Neural cell (in vitro differentiated cells): ENCODE data around the gene DDX39B. TPM values are rescaled to one million over a fixed set of nuclear protein-coding genes. Genes with fewer than 3 reads are reported as not detected.

ENCODE experiments used
- H2AFZ ChIP-seq: fragments of 200-600, 300-800 bp; sonication (generic), shearing (Covaris generic); 2 replicates; pipeline ENCODE4 v1.6.0; 2014; ENCODE audit warnings: low read depth, mild to moderate bottlenecking, antibody characterized with exemption, low read length, moderate library complexity
- H3F3A ChIP-seq: fragments of 200-600 bp; shearing (Covaris generic); 2 replicates; pipeline ENCODE4 v1.6.1; 2016; ENCODE audit warnings: mild to moderate bottlenecking, moderate library complexity, mixed read lengths, antibody characterized with exemption, low read length; ENCODE audit not compliant: insufficient read depth, poor library complexity, severe bottlenecking
- H3K27ac ChIP-seq: fragments of 200-600, 300-800 bp; sonication (generic), shearing (Covaris generic); 2 replicates; pipeline ENCODE4 v1.5.1; 2014; ENCODE audit warnings: mild to moderate bottlenecking, low read length, moderate library complexity
- H3K27me3 ChIP-seq: fragments of 300-800, 200-600 bp; sonication (generic), shearing (Covaris generic); 2 replicates; pipeline ENCODE4 v1.6.0; 2014; ENCODE audit warnings: mild to moderate bottlenecking, low read depth, low read length, moderate library complexity; ENCODE audit not compliant: insufficient read depth
- H3K36me3 ChIP-seq: fragments of 300-800, 200-600 bp; sonication (generic), shearing (Covaris generic); 2 replicates; pipeline ENCODE4 v1.5.1; 2014; ENCODE audit warnings: mild to moderate bottlenecking, antibody characterized with exemption, low read length, moderate library complexity; ENCODE audit not compliant: insufficient read depth
- H3K4me2 ChIP-seq: fragments of 300-800, 200-600 bp; sonication (generic), shearing (Covaris generic); 2 replicates; pipeline ENCODE4 v1.6.0; 2014; ENCODE audit warnings: mild to moderate bottlenecking, low read length
- H3K4me3 ChIP-seq: fragments of 300-800, 200-600 bp; sonication (generic), shearing (Covaris generic); 2 replicates; pipeline ENCODE4 v1.5.1; 2014; ENCODE audit warnings: mild to moderate bottlenecking, low read length, moderate library complexity
- H3K79me2 ChIP-seq: fragments of 200-600 bp; shearing (Covaris generic); replicated peaks from 2 replicates; pipeline ENCODE4 v1.6.0; 2014; ENCODE audit warnings: mild to moderate bottlenecking, low read length, moderate library complexity; ENCODE audit not compliant: insufficient read depth
- H3K9ac ChIP-seq: fragments of 300-800, 200-600 bp; sonication (generic), shearing (Covaris generic); 2 replicates; pipeline ENCODE4 v1.6.1; 2016; ENCODE audit warnings: mild to moderate bottlenecking, low read length, mixed read lengths
- H3K9me2 ChIP-seq: fragments of 200-600 bp; shearing (Covaris generic); 2 replicates; pipeline ENCODE4 v1.6.1; 2016; ENCODE audit warnings: mild to moderate bottlenecking, low read length, mixed read lengths; ENCODE audit not compliant: insufficient read depth
- H3K9me3 ChIP-seq: fragments of 200-600, 300-800 bp; sonication (generic), shearing (Covaris generic); 2 replicates; pipeline ENCODE4 v1.6.1; 2016; ENCODE audit warnings: mild to moderate bottlenecking, mixed run types, low read length, moderate library complexity, mixed read lengths
- H4K20me1 ChIP-seq: fragments of 200-600 bp; shearing (Covaris generic); 2 replicates; pipeline ENCODE4 v1.6.1; 2016; ENCODE audit warnings: mild to moderate bottlenecking, mixed run types; ENCODE audit not compliant: insufficient read depth
- EP300 ChIP-seq: fragments of 450-650 bp; conservative IDR thresholded peaks from 2 replicates; pipeline ENCODE4 v1.6.1; 2014; ENCODE audit warnings: antibody characterized with exemption, mild to moderate bottlenecking, moderate library complexity; ENCODE audit not compliant: poor library complexity, severe bottlenecking
- EZH2 ChIP-seq: fragments of 200-600, 300-800 bp; shearing (Covaris generic), sonication (generic); IDR thresholded peaks from 2 replicates; pipeline ENCODE4 v1.6.1; 2014; ENCODE audit warnings: antibody characterized with exemption, low read length, borderline replicate concordance, mild to moderate bottlenecking; ENCODE audit not compliant: insufficient read depth, poor library complexity, severe bottlenecking
- MXI1 ChIP-seq: fragments of 450-650 bp; conservative IDR thresholded peaks from 2 replicates; pipeline ENCODE4 v1.6.1; 2014; ENCODE audit warnings: antibody characterized with exemption, mild to moderate bottlenecking; ENCODE audit not compliant: poor library complexity, severe bottlenecking
- POLR2AphosphoS5 ChIP-seq: IDR thresholded peaks from 2 replicates; pipeline ENCODE4 v1.6.1; 2012
- RAD21 ChIP-seq: fragments of 450-650 bp; conservative IDR thresholded peaks from 2 replicates; pipeline ENCODE4 v1.6.1; 2014; ENCODE audit warnings: antibody characterized with exemption, mild to moderate bottlenecking, moderate library complexity
- SMC3 ChIP-seq: fragments of 450-650 bp; conservative IDR thresholded peaks from 2 replicates; pipeline ENCODE4 v1.6.1; 2014; ENCODE audit warnings: antibody characterized with exemption, mild to moderate bottlenecking, moderate library complexity; ENCODE audit not compliant: poor library complexity
- TAF1 ChIP-seq: IDR thresholded peaks from 2 replicates; pipeline ENCODE4 v1.6.1; 2012; ENCODE audit warnings: low read depth
- polyA plus RNA-seq: library from polyadenylated mRNA; depleted of rRNA; stranded (reverse); fragments of >200 nt; gene quantifications from 2 replicates; pipeline ENCODE4 v1.2.3, GENCODE V29; 2014
- TF ChIP-seq, protein P1 (sequence below): fragments of 450-650 bp; IDR thresholded peaks from 2 replicates; pipeline ENCODE4 v1.5.1; 2014; ENCODE audit warnings: antibody characterized with exemption, mild to moderate bottlenecking, moderate library complexity; ENCODE audit not compliant: poor library complexity, severe bottlenecking
- TF ChIP-seq, protein P2 (sequence below): IDR thresholded peaks from 2 replicates; pipeline ENCODE4 v1.6.1; 2012; ENCODE audit warnings: borderline replicate concordance

DDX39B gene
- polyA plus RNA-seq, 1 donor from 2014 or later: 313 TPM

DNA sequence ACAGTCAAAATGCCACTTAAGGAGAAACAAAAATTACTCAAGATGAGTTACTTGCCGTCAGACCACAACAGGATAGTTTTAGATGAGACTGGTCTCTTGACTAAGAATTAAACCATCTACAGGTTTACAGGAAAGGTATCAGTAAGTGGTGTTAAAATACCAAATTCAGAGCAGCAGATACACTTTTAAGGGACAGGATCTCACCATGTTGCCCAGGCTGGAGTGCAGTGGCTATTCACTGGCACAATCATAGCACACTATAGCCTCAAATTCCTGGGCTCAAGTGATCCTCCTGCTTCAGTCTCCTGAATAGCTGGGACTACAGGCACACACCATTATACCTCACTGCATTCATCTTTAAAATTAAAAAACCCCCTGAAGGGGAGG is 8.4 kb downstream of the DDX39B start:
- no peak overlapping the region for H3K4me2 ChIP-seq
- no peaks in the 10 kb centered on the region for H3K9me3 ChIP-seq
- H3K9me2 ChIP-seq: no peaks in the 10 kb centered on the region
- H4K20me1 ChIP-seq: peaks cover 28% of the 10 kb centered on the region
- TF ChIP-seq EP300: no peak
- TF ChIP-seq, protein P1, sequence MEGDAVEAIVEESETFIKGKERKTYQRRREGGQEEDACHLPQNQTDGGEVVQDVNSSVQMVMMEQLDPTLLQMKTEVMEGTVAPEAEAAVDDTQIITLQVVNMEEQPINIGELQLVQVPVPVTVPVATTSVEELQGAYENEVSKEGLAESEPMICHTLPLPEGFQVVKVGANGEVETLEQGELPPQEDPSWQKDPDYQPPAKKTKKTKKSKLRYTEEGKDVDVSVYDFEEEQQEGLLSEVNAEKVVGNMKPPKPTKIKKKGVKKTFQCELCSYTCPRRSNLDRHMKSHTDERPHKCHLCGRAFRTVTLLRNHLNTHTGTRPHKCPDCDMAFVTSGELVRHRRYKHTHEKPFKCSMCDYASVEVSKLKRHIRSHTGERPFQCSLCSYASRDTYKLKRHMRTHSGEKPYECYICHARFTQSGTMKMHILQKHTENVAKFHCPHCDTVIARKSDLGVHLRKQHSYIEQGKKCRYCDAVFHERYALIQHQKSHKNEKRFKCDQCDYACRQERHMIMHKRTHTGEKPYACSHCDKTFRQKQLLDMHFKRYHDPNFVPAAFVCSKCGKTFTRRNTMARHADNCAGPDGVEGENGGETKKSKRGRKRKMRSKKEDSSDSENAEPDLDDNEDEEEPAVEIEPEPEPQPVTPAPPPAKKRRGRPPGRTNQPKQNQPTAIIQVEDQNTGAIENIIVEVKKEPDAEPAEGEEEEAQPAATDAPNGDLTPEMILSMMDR: no peak
- TF ChIP-seq POLR2AphosphoS5: no peak
- TF ChIP-seq TAF1: no peak
- TF ChIP-seq, protein P2, sequence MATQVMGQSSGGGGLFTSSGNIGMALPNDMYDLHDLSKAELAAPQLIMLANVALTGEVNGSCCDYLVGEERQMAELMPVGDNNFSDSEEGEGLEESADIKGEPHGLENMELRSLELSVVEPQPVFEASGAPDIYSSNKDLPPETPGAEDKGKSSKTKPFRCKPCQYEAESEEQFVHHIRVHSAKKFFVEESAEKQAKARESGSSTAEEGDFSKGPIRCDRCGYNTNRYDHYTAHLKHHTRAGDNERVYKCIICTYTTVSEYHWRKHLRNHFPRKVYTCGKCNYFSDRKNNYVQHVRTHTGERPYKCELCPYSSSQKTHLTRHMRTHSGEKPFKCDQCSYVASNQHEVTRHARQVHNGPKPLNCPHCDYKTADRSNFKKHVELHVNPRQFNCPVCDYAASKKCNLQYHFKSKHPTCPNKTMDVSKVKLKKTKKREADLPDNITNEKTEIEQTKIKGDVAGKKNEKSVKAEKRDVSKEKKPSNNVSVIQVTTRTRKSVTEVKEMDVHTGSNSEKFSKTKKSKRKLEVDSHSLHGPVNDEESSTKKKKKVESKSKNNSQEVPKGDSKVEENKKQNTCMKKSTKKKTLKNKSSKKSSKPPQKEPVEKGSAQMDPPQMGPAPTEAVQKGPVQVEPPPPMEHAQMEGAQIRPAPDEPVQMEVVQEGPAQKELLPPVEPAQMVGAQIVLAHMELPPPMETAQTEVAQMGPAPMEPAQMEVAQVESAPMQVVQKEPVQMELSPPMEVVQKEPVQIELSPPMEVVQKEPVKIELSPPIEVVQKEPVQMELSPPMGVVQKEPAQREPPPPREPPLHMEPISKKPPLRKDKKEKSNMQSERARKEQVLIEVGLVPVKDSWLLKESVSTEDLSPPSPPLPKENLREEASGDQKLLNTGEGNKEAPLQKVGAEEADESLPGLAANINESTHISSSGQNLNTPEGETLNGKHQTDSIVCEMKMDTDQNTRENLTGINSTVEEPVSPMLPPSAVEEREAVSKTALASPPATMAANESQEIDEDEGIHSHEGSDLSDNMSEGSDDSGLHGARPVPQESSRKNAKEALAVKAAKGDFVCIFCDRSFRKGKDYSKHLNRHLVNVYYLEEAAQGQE: no peak
- no peak for TF ChIP-seq SMC3
- TF ChIP-seq MXI1: no peak
- no peak for TF ChIP-seq EZH2
- no peak for TF ChIP-seq RAD21
- H3K36me3 ChIP-seq: no peaks in the 10 kb centered on the region
- no peak overlapping the region for H3K27ac ChIP-seq
- no peak overlapping the region for H3K9ac ChIP-seq
- no peak overlapping the region for H3K4me3 ChIP-seq
- H3F3A ChIP-seq: peaks cover 2% of the 10 kb centered on the region
- peaks cover 25% of the 10 kb centered on the region for H3K79me2 ChIP-seq
- H3K27me3 ChIP-seq: no peaks in the 10 kb centered on the region
- no peak overlapping the region for H2AFZ ChIP-seq

DNA sequence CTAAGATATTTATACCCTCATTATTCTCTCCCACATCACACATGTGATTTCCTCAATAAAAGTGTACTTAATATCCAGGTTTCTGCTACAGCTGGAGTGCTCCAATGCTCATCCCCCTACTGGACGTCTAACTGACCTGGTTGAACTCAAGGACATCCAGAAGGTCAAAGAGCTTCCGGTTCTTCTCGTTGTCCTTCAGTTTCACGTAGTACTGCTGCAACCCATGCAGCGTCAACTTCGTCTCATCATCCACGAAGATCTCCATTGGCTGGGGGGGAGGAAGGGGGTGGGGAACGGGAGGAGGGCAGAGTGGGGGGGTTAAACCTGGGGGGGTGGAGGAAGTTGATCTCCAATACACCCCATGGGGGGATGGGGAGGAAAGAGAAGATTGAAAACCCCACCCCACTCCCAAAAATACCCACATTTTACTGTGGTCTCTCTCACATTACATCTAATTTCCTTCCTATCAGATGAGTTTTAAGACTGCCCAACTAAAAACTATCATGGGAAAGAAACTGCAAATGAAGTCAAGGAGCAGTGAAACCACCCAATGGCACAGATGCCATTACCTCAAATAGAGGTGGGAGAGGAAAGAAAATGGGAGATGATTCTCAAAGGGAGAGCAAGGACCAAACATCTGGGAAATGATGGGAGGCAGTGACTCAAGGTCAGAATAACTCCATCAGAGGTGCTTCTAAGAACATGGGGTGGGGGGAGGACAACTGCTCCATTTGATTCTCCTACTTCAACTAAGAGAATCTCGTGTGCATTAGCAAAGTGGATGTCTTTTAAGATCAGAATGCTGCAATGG is 9.0 kb downstream of the DDX39B start:
- peaks cover 3% of the 10 kb centered on the region for H3F3A ChIP-seq
- no peaks in the 10 kb centered on the region for H3K36me3 ChIP-seq
- peaks cover 24% of the 10 kb centered on the region for H4K20me1 ChIP-seq
- TF ChIP-seq RAD21: no peak
- TF ChIP-seq EZH2: no peak
- no peak for TF ChIP-seq EP300
- TF ChIP-seq, protein P2: no peak
- TF ChIP-seq TAF1: no peak
- TF ChIP-seq SMC3: no peak
- no peak for TF ChIP-seq MXI1
- peak; percentile 5 for TF ChIP-seq POLR2AphosphoS5
- no peak overlapping the region for H2AFZ ChIP-seq
- H3K4me3 ChIP-seq: no peak overlapping the region
- H3K4me2 ChIP-seq: no peak overlapping the region
- no peaks in the 10 kb centered on the region for H3K9me3 ChIP-seq
- H3K27me3 ChIP-seq: no peaks in the 10 kb centered on the region
- H3K79me2 ChIP-seq: peaks cover 19% of the 10 kb centered on the region
- no peak overlapping the region for H3K9ac ChIP-seq
- no peaks in the 10 kb centered on the region for H3K9me2 ChIP-seq
- no peak overlapping the region for H3K27ac ChIP-seq
